Measurements from ENCODE around the gene DNASE1. TPM values are rescaled to one million over a fixed set of nuclear protein-coding genes. Genes with fewer than 3 reads are reported as not detected.

The DNASE1 gene
- total and polyA plus RNA-seq, 4 donors, result 5.5 to 39.5 (median 8.3) TPM

DNA sequence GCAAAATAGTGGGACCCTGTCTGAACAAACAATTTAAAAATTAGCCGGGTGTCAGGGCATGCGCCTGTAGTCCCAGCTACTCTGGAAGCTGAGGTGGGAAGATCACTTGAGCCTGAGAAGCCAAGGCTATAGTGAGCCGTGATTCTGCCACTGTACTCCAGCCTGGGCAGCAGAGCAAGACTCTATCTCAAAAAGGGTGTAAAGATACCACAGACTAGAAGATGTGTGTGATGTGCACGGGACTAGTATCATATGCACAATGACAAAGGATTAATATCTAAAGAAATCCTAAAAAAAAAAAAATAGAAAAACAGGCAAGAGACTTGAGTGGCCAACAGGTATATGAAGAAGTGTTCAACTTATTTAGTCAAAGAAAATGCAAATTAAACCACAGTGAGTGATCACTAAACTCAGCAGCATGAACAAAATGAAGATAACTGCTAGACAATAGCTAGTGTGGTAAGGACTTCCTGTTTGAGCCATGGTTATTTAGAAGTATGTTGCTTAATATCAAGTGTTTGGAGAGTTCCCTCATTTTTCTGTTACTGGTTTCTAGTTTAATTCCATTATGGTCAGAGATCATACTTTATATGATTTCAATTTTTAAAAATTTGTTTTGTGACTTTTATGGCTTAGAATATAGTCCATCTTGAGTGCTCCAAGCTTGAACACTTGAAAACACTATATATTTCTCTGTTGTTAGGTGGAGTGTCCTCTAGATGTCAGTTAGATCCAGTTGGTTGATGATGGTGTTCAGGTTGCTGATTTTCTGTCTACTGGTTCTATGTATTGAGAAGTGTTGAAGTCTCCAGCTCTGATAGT, 28.4 kb upstream of the DNASE1 start:
- H3K9ac ChIP-seq (ENCODE audit: insufficient read depth in 1 of 2, low read length in 2 of 2), result no peak overlapping the region
- no peaks in the 10 kb centered on the region for H3K27me3 ChIP-seq (ENCODE audit: control insufficient read depth in 3 of 3, insufficient read depth in 3 of 3, low read length in 2 of 3)
- WGBS, 2 donors, result 70 to 81% methylated on average over 4 of the region's 4 CpGs
- H3K4me3 ChIP-seq, result no peak overlapping the region
- H3K36me3 ChIP-seq (ENCODE audit: control insufficient read depth in 4 of 4, insufficient read depth in 4 of 4, low read length in 4 of 4), result no peaks in the 10 kb centered on the region
- TF ChIP-seq, protein P1, sequence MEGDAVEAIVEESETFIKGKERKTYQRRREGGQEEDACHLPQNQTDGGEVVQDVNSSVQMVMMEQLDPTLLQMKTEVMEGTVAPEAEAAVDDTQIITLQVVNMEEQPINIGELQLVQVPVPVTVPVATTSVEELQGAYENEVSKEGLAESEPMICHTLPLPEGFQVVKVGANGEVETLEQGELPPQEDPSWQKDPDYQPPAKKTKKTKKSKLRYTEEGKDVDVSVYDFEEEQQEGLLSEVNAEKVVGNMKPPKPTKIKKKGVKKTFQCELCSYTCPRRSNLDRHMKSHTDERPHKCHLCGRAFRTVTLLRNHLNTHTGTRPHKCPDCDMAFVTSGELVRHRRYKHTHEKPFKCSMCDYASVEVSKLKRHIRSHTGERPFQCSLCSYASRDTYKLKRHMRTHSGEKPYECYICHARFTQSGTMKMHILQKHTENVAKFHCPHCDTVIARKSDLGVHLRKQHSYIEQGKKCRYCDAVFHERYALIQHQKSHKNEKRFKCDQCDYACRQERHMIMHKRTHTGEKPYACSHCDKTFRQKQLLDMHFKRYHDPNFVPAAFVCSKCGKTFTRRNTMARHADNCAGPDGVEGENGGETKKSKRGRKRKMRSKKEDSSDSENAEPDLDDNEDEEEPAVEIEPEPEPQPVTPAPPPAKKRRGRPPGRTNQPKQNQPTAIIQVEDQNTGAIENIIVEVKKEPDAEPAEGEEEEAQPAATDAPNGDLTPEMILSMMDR (IDR thresholded peaks at IDR 0.05; ENCODE audit: control extremely low read depth, extremely low read depth), result no peak
- no peaks in the 10 kb centered on the region for H3K9me3 ChIP-seq (ENCODE audit: control insufficient read depth in 4 of 4, insufficient read depth in 3 of 4, low read length in 3 of 4)
- H3K27ac ChIP-seq (ENCODE audit: low read depth in 1 of 2, low read length in 1 of 2), result no peak overlapping the region
- no peak for DNase-seq
- peak; percentile 53 for ATAC-seq (ENCODE audit: insufficient read depth, low FRiP score)
- peaks cover 0 to 2% (median 0%) of the 10 kb centered on the region in 5 donors for H3K4me1 ChIP-seq (ENCODE audit: control insufficient read depth in 5 of 5, insufficient read depth in 5 of 5, low read length in 5 of 5)

GRCh38 chr16:3637371-3637923, 17.0 kb upstream of the DNASE1 start:
- Histone ChIP-seq H3K27me3 (ENCODE audit: control insufficient read depth in 3 of 3, insufficient read depth in 3 of 3, low read length in 2 of 3) (no peaks in the 10 kb centered on the region), H3K4me1 (ENCODE audit: control insufficient read depth in 5 of 5, insufficient read depth in 5 of 5, low read length in 5 of 5) (peaks cover 0 to 8% (median 0%) of the 10 kb centered on the region in 5 donors), H3K36me3 (ENCODE audit: control insufficient read depth in 4 of 4, insufficient read depth in 4 of 4, low read length in 4 of 4) (peaks cover 0 to 8% (median under 1%) of the 10 kb centered on the region in 4 donors), H3K27ac (ENCODE audit: low read depth in 1 of 2, low read length in 1 of 2) (peak overlapping the region in 1 of 2 donors; percentile 38), H3K4me3 (no peak overlapping the region), H3K9me3 (ENCODE audit: control insufficient read depth in 4 of 4, insufficient read depth in 3 of 4, low read length in 3 of 4) (no peaks in the 10 kb centered on the region), H3K9ac (ENCODE audit: insufficient read depth in 1 of 2, low read length in 2 of 2) (no peak overlapping the region)
- TF ChIP-seq, protein P1 (IDR thresholded peaks at IDR 0.05; ENCODE audit: control extremely low read depth, extremely low read depth), result no peak
- ATAC-seq (ENCODE audit: insufficient read depth, low FRiP score) (no peak), DNase-seq (peak in 2 of 3 donors; percentile 32 to 45)
- WGBS, 2 donors, result 58 to 61% methylated on average over 3 of the region's 3 CpGs

DNA sequence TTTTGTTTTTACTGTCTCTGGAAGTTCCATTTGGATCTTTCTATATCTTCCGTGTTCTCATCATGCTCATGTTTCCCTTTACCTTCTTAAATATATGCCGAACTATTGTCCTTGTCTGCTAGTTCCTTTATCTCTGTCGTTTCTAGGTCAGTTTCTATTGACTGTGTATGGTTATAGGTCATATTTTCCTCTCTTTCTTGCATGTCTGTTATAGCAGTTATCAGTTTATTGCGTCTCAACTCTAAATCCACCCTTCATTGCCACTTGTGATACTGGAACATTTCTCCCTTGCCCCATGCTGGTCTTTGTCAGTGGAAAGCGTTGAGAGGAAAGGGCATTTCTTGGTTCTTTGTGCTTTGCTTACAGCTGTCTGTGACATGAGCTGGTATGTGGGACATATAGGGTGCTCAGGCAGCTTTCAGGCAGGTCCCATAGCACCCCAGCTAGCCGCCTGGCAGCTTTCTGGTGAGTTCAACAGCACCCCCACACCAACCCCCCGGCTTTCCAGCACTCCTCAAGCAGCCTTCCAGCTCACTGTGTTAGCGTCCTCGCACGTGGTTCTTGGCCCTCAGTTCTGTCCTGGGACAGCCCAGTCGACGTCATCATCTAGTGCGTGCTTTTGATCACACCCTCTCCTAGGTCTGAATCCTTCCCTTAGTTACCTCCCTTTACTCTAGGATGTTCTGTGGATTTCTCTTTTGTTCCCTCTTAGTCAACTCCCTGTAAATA, 15.4 kb upstream of the DNASE1 start:
- no peak for ATAC-seq (ENCODE audit: insufficient read depth, low FRiP score)

More for the DNA sequence above, 15.4 kb upstream of the DNASE1 start:
- Histone ChIP-seq H3K27me3 (ENCODE audit: control insufficient read depth in 3 of 3, insufficient read depth in 3 of 3, low read length in 2 of 3) (no peaks in the 10 kb centered on the region), H3K9me3 (ENCODE audit: control insufficient read depth in 4 of 4, insufficient read depth in 3 of 4, low read length in 3 of 4) (no peaks in the 10 kb centered on the region), H3K4me1 (ENCODE audit: control insufficient read depth in 5 of 5, insufficient read depth in 5 of 5, low read length in 5 of 5) (peaks cover 0 to 8% (median 0%) of the 10 kb centered on the region in 5 donors), H3K27ac (ENCODE audit: low read depth in 1 of 2, low read length in 1 of 2) (no peak overlapping the region), H3K9ac (ENCODE audit: insufficient read depth in 1 of 2, low read length in 2 of 2) (no peak overlapping the region), H3K4me3 (no peak overlapping the region), H3K36me3 (ENCODE audit: control insufficient read depth in 4 of 4, insufficient read depth in 4 of 4, low read length in 4 of 4) (peaks cover 0 to 10% (median 3%) of the 10 kb centered on the region in 4 donors)
- WGBS, 2 donors, result 95 to 96% methylated on average over 13 of the region's 13 CpGs
- TF ChIP-seq, protein P1 (IDR thresholded peaks at IDR 0.05; ENCODE audit: control extremely low read depth, extremely low read depth), result no peak
- no peak for DNase-seq

Data from lung (tissue), 12 donors.